Adrenal gland (tissue), 12 donors: Measurements from ENCODE around the gene KLHL15. TPM values are rescaled to one million over a fixed set of nuclear protein-coding genes. Genes with fewer than 3 reads are reported as not detected.
A peak's percentile ranks its signal among the peaks of the same experiment; 100 is the strongest.
"Not testable (repeated sequence)": the region's sequence is repeated elsewhere in the genome, so short reads cannot be mapped to it uniquely, and the experiment has no call there.

Source experiments
- DNase-seq, 7 donors: peaks; one replicate each; pipeline ENCODE4 v3.0.0-alpha.2; 2019 to 2020
- H3K27ac ChIP-seq, 5 donors: fragments of 200-600 bp; sonication (generic) in 4 of 5; 1 replicate in 3 of 5; 2 replicates in 2 of 5; pipeline versions ENCODE4 v1.5.1 to v1.8.0; 2016 to 2020; ENCODE audit warnings: mild to moderate bottlenecking in 1 of 5
- H3K27me3 ChIP-seq: fragments of 200-600 bp; 2 replicates; pipeline ENCODE4 v1.8.0; 2021
- H3K36me3 ChIP-seq, 2 donors: fragments of 200-600 bp; replicated peaks in 1 of 2; 1 replicate in 1 of 2; 2 replicates in 1 of 2; pipeline versions ENCODE4 v1.5.1 to v1.8.0; 2018 to 2022
- H3K4me1 ChIP-seq, 2 donors: fragments of 200-600 bp; replicated peaks in 1 of 2; 1 replicate in 1 of 2; 2 replicates in 1 of 2; pipeline versions ENCODE4 v1.5.1 to v1.8.0; 2018 to 2021
- H3K4me3 ChIP-seq, 4 donors: fragments of 200-600 bp; sonication (generic) in 3 of 4; one replicate each; pipeline ENCODE4 v1.5.1; 2016 to 2018
- H3K9me3 ChIP-seq, 3 donors: fragments of 200-600 bp; sonication (generic) in 1 of 3; replicated peaks in 1 of 3; 1 replicate in 2 of 3; 2 replicates in 1 of 3; pipeline versions ENCODE4 v1.5.1 to v1.8.0; 2016 to 2021
- POLR2A ChIP-seq, 2 donors: fragments of 450-650 bp; IDR thresholded peaks; one replicate each; pipeline ENCODE4 v1.6.1; 2017; ENCODE audit warnings: antibody characterized with exemption in 2 of 2, mild to moderate bottlenecking in 2 of 2, moderate library complexity in 1 of 2
- WGBS, 4 donors: extraction: QIAGEN DNeasy Blood & Tissue Kit in 2 of 4; methylation state at CpG; one replicate each; pipeline versions ENCODE4 v1.1.5 to v1.1.7; 2013 to 2017; 5-methylcytosine and 5-hydroxymethylcytosine counted together
- intact Hi-C, 2 donors: fragments of 100-400 bp; cut with DNase I; formaldehyde crosslinking; loops; one replicate each; pipeline versions ENCODE4 v1.14.1 to v1.15.0; 2022 to 2023
- polyA plus RNA-seq, 3 donors: library from polyadenylated mRNA; stranded (reverse); fragments of 200-250 nt in 2 of 3; fragments of 350-450 nt in 1 of 3; fragmentation: Illumina TruSeq in 1 of 3; extraction: RNeasy Lipid Tissue Mini Kit (QIAGEN cat#74804) in 1 of 3; gene quantifications; one replicate each; pipeline ENCODE4 v1.2.3, GENCODE V29; 2013 to 2014
- total RNA-seq, 9 donors: library from RNA; depleted of rRNA in 4 of 9; stranded (reverse); fragments of >200 nt in 4 of 9; fragments of 120-200 nt in 1 of 9; fragmentation: NEBNext Ultra II Directional in 1 of 9; extraction: Animal tissue kit (Norgen Biotek cat#: 25700) in 1 of 9; gene quantifications; one replicate each; pipeline versions ENCODE4 v1.1.0 to v1.2.4, GENCODE V29; 2013 to 2023
- TF ChIP-seq, protein P1 (sequence below), 6 experiments: fragments of 450-650 bp in 4 of 6; fragments of 200-600 bp in 2 of 6; sonication (generic) in 1 of 6; IDR thresholded peaks; 1 replicate in 5 of 6; 2 replicates in 1 of 6; pipeline versions ENCODE4 v1.5.1 to v1.8.0; 2016 to 2021; ENCODE audit warnings: antibody characterized with exemption in 6 of 6, mild to moderate bottlenecking in 2 of 6, moderate library complexity in 1 of 6
- donor health status: healthy with polysubstance abuse.
- donor health status: Bipolar disorder and iron deficiency.
- donor health status: DM: yes; HTN: yes; CAD: no.
- donor health status: DM: no; HTN: no; CAD: no.
- donor health status: DM: no; HTN: no; CAD: no.
- donor health status: DM: yes; HTN: yes; CAD: no.

The KLHL15 gene
- total and polyA plus RNA-seq, 12 donors = 1.5 to 75.3 (median 17.2) TPM

DNA sequence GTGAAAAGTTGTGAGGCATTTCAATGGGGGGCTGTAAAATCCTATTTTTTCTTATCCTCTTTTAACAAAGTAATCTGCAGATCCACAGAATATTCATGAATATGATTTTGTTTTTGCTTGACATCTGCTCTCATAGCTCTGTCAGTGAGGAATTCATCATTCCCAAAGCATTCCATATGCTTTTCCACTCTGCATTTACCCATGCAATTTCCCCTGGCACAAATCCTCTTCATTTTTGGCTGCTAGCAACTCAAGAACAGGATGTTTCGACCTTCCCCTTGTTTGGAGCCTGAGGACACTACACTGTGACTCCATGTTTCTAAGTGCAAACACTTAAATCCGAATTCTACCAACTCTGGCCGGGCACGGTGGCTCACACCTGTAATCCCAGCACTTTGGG is 48.5 kb downstream of the KLHL15 start:
- Histone ChIP-seq H3K36me3 (no peaks in the 10 kb centered on the region), H3K4me1 (no peaks in the 10 kb centered on the region), H3K27me3 (no peaks in the 10 kb centered on the region), H3K27ac (no peak overlapping the region), H3K9me3 (no peaks in the 10 kb centered on the region), H3K4me3 (no peak overlapping the region)
- intact Hi-C loops = no loop called here
- DNase-seq = no peak
- WGBS, 4 donors = 61 to 88% (median 84%) methylated on average over 2 to 4 of the region's 4 CpGs
- TF ChIP-seq POLR2A (IDR thresholded peaks at IDR 0.05) = no peak
- TF ChIP-seq, protein P1, sequence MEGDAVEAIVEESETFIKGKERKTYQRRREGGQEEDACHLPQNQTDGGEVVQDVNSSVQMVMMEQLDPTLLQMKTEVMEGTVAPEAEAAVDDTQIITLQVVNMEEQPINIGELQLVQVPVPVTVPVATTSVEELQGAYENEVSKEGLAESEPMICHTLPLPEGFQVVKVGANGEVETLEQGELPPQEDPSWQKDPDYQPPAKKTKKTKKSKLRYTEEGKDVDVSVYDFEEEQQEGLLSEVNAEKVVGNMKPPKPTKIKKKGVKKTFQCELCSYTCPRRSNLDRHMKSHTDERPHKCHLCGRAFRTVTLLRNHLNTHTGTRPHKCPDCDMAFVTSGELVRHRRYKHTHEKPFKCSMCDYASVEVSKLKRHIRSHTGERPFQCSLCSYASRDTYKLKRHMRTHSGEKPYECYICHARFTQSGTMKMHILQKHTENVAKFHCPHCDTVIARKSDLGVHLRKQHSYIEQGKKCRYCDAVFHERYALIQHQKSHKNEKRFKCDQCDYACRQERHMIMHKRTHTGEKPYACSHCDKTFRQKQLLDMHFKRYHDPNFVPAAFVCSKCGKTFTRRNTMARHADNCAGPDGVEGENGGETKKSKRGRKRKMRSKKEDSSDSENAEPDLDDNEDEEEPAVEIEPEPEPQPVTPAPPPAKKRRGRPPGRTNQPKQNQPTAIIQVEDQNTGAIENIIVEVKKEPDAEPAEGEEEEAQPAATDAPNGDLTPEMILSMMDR (IDR thresholded peaks at IDR 0.05) = no peak

DNA sequence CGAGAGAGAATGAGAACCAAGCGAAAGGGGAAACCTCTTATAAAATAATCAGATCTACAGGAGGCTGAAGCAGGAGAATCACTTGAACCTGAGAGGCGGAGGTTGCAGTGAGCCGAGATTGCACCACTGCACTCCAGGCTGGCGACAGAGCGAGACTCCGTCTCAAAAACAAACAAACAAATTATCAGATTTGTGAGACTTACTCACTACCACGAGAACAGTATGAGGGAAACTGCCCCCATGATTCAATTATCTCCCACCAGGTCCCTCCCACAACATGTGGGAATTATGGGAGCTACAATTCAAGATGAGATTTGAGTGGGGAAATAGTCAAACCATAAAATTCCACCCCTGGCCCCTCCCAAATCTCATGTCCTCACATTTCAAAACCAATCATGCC is 61.4 kb downstream of the KLHL15 start:
- H3K4me3 ChIP-seq, DNase-seq, H3K27ac ChIP-seq, H3K36me3 ChIP-seq, intact Hi-C loops, H3K4me1 ChIP-seq, H3K27me3 ChIP-seq, H3K9me3 ChIP-seq: not testable (repeated sequence)
- 79 to 96% (median 89%) methylated on average over 8 of the region's 8 CpGs for whole genome bisulfite sequencing, 4 donors

DNA sequence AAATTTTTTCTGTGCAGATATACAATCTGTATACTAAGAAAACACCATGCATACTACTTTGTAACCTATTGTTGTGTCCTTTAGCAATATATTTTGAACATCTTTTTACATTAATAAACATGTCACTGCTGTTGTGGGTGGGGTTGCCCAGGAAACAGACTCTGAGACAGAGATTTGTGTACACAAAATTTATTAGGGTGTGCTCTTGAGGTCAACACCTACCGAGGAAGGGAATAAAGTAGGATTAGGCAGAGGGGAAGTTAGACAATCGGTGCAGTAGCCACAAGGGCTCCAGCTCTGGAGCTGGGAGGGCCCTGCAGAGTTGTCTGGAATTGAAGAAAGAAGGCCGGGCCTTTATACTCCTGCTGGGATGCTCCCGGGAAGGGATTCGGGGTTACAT is 62.8 kb downstream of the KLHL15 start:
- no peaks in the 10 kb centered on the region for H3K36me3 ChIP-seq
- no peak for DNase-seq
- WGBS, 4 donors = 65 to 78% (median 74%) methylated on average over 3 to 5 of the region's 5 CpGs
- H3K4me1 ChIP-seq = no peaks in the 10 kb centered on the region
- intact Hi-C loops = no loop called here
- H3K4me3 ChIP-seq = no peak overlapping the region
- no peaks in the 10 kb centered on the region for H3K9me3 ChIP-seq
- TF ChIP-seq, protein P1 (IDR thresholded peaks at IDR 0.05) = no peak
- no peak for TF ChIP-seq POLR2A (IDR thresholded peaks at IDR 0.05)
- no peak overlapping the region for H3K27ac ChIP-seq
- H3K27me3 ChIP-seq = no peaks in the 10 kb centered on the region

DNA sequence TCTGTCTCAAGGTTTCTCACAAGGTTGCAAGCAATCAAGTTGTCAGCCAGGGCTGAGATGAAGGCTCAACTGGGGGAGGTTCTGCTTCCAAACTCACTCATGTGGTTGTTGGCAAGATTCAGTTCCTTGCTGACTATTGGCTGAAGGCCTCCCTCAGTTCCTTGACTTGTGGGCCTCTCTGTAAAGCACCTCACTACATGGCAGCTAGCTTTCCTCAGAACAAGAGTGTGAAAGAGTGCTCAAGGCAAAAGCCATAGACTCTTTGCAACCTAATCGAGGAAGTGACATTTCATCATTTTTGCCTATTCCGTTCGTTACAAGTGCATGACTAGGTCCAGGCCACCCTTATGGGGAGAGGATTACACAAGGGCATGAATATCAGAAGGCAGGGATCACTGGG is 67.2 kb downstream of the KLHL15 start:
- peak overlapping the region in 1 of 5 donors; percentile 4 for H3K27ac ChIP-seq
- H3K4me1 ChIP-seq = no peaks in the 10 kb centered on the region
- WGBS, 4 donors = 25 to 64% (median 52%) methylated on average over 3 of the region's 3 CpGs
- no peaks in the 10 kb centered on the region for H3K27me3 ChIP-seq
- no peaks in the 10 kb centered on the region for H3K36me3 ChIP-seq
- intact Hi-C loops = no loop called here
- H3K4me3 ChIP-seq = no peak overlapping the region
- H3K9me3 ChIP-seq = no peaks in the 10 kb centered on the region
- DNase-seq = peak in 6 of 7 donors; percentile 20 to 68 (median 33)
- TF ChIP-seq, protein P1 (IDR thresholded peaks at IDR 0.05) = no peak
- no peak for TF ChIP-seq POLR2A (IDR thresholded peaks at IDR 0.05)

DNA sequence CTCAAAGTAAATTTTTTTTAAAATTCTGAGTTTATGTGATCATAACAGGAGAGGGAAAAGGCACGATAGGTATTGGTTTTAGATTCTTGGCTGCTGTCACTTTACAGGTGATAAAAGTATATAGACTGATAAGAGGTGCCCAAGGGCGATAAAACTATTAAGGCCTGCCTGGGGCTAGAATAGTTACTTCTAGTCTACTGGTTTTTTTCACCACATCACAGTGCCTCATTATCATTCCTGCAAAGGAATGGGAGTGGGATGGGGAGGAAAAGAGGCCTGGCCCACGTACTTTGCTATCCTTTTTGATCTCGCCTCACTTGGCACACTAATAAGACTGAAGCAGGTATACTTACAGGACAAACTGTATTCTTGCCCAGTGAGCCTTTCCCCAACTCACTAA is 72.6 kb downstream of the KLHL15 start:
- no peaks in the 10 kb centered on the region for H3K9me3 ChIP-seq
- H3K36me3 ChIP-seq = no peaks in the 10 kb centered on the region
- H3K4me1 ChIP-seq = no peaks in the 10 kb centered on the region
- no peak overlapping the region for H3K4me3 ChIP-seq
- H3K27ac ChIP-seq = no peak overlapping the region
- no peak for DNase-seq
- WGBS, 4 donors = 70 to 90% (median 81%) methylated on average over 3 to 4 of the region's 4 CpGs
- no peaks in the 10 kb centered on the region for H3K27me3 ChIP-seq
- intact Hi-C loops = no loop called here
- TF ChIP-seq, protein P1 (IDR thresholded peaks at IDR 0.05) = no peak
- no peak for TF ChIP-seq POLR2A (IDR thresholded peaks at IDR 0.05)
